PC-9 (cell line): ENCODE data around the gene CADM1. TPM values are rescaled to one million over a fixed set of nuclear protein-coding genes. Genes with fewer than 3 reads are reported as not detected.

ENCODE experiments used
- BruUV-seq: library from RNA; stranded (reverse); fragments of 400-500 nt; replicated peaks from 2 replicates; lab custom pipeline; 2021; lab: Mats Ljungman, UMichigan
- CTCF ChIA-PET: fragments of 300-600 bp; sonication (Branson Sonifier 250); formaldehyde crosslinking; loops from one replicate; lab custom pipeline; 2022; ENCODE audit warnings: antibody characterized with exemption; lab: Charles Lee
- POLR2A ChIA-PET: fragments of 300-600 bp; sonication (Branson Sonifier 250); formaldehyde crosslinking; loops from one replicate; lab custom pipeline; 2022; ENCODE audit warnings: antibody characterized with exemption; ENCODE audit not compliant: unreplicated experiment; lab: Charles Lee
- DNase-seq, 2 experiments: peaks; one replicate each; pipeline versions ENCODE4 v3.0.0 to v3.0.0-alpha.2; 2015 to 2022; ENCODE audit warnings: mixed read lengths in 1 of 2
- H2AFZ ChIP-seq: fragments of 200-600 bp; sonication (generic); 2 replicates; pipeline ENCODE4 v1.8.1; 2017; ENCODE audit warnings: antibody characterized with exemption
- H3F3A ChIP-seq: fragments of 200-600 bp; sonication (generic); 2 replicates; pipeline ENCODE4 v1.8.1; 2017; ENCODE audit warnings: antibody characterized with exemption, mild to moderate bottlenecking, low read depth; ENCODE audit not compliant: insufficient read depth
- H3K27ac ChIP-seq: fragments of 200-600 bp; sonication (generic); 2 replicates; pipeline ENCODE4 v1.6.1; 2016; ENCODE audit warnings: mixed run types
- H3K27me3 ChIP-seq: fragments of 200-600 bp; sonication (generic); 2 replicates; pipeline ENCODE4 v1.6.1; 2016; ENCODE audit warnings: low read depth, mixed run types; ENCODE audit not compliant: insufficient read depth
- H3K36me3 ChIP-seq: fragments of 200-600 bp; sonication (generic); 2 replicates; pipeline ENCODE4 v1.6.1; 2016; ENCODE audit warnings: low read depth, mixed run types
- H3K4me1 ChIP-seq: fragments of 200-600 bp; sonication (generic); replicated peaks from 2 replicates; pipeline ENCODE4 v1.6.1; 2016; ENCODE audit warnings: mixed run types; ENCODE audit not compliant: insufficient read depth
- H3K4me2 ChIP-seq: fragments of 200-600 bp; sonication (generic); 2 replicates; pipeline ENCODE4 v1.6.1; 2017; ENCODE audit warnings: mixed run types
- H3K4me3 ChIP-seq: fragments of 200-600 bp; sonication (generic); 2 replicates; pipeline ENCODE4 v1.6.1; 2016; ENCODE audit warnings: mixed run types
- H3K79me2 ChIP-seq: fragments of 200-600 bp; sonication (generic); 2 replicates; pipeline ENCODE4 v1.6.1; 2017; ENCODE audit warnings: low read depth, mixed run types
- H3K9me2 ChIP-seq: fragments of 200-600 bp; sonication (generic); 2 replicates; pipeline ENCODE4 v1.8.1; 2017; ENCODE audit warnings: mild to moderate bottlenecking; ENCODE audit not compliant: insufficient read depth
- H3K9me3 ChIP-seq: fragments of 200-600 bp; sonication (generic); 2 replicates; pipeline ENCODE4 v1.8.1; 2016; ENCODE audit warnings: low read depth; ENCODE audit not compliant: insufficient read depth
- H4K20me1 ChIP-seq: fragments of 200-600 bp; sonication (generic); 2 replicates; pipeline ENCODE4 v1.8.1; 2017; ENCODE audit not compliant: insufficient read depth
- EZH2 ChIP-seq: fragments of 200-600 bp; sonication (generic); IDR thresholded peaks from 2 replicates; pipeline ENCODE4 v1.8.0; 2017; ENCODE audit warnings: antibody characterized with exemption, low read depth
- intact Hi-C: fragments of 100-400 bp; cut with micrococcal nuclease; formaldehyde crosslinking; loops from one replicate; pipeline ENCODE4 v1.10.0; 2022; ENCODE audit not compliant: unreplicated experiment
- total RNA-seq: library from RNA; stranded (reverse); gene quantifications from 2 replicates; pipeline ENCODE4 v1.2.3, GENCODE V29; 2021
- TF ChIP-seq, protein P1 (sequence below): fragments of 200-600 bp; sonication (generic); conservative IDR thresholded peaks from 2 replicates; pipeline ENCODE4 v1.6.1; 2017; ENCODE audit warnings: mixed run types, antibody characterized with exemption, mild to moderate bottlenecking, moderate library complexity

Gene CADM1
- total RNA-seq, 1 experiment from 2014 or later: not detected

DNA sequence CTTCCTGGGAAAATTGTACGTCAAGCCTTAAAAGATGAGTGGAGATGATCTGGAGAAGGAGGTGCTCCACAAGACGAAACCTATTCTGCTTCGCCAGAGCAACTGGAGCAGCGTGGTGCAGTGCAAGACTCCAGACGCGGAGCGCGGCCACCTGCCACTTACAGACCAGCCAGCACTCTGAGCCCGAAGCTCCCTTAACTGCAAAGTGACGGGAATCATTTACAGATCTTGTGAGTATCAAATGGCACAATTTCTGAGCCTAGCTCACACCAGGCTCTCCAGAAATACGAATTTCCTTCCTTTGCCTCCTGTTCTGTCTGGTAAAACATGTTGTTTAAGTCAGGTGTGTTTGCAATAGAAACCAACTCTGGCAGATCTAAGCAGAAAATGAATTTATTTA is 369.3 kb downstream of the CADM1 start:
- no peak for DNase-seq
- H3K27ac ChIP-seq: no peak overlapping the region
- CTCF ChIA-PET: no interaction called here
- no peaks in the 10 kb centered on the region for H3K9me2 ChIP-seq
- no peak overlapping the region for H3K4me3 ChIP-seq
- no peaks in the 10 kb centered on the region for H3K4me1 ChIP-seq
- no peaks in the 10 kb centered on the region for H3F3A ChIP-seq
- BruUV-seq: no TSS peak
- no peaks in the 10 kb centered on the region for H3K79me2 ChIP-seq
- peaks cover 44% of the 10 kb centered on the region for H3K27me3 ChIP-seq
- POLR2A ChIA-PET: no interaction called here
- no peak overlapping the region for H2AFZ ChIP-seq
- H3K9me3 ChIP-seq: no peaks in the 10 kb centered on the region
- no peak for TF ChIP-seq EZH2
- TF ChIP-seq, protein P1, sequence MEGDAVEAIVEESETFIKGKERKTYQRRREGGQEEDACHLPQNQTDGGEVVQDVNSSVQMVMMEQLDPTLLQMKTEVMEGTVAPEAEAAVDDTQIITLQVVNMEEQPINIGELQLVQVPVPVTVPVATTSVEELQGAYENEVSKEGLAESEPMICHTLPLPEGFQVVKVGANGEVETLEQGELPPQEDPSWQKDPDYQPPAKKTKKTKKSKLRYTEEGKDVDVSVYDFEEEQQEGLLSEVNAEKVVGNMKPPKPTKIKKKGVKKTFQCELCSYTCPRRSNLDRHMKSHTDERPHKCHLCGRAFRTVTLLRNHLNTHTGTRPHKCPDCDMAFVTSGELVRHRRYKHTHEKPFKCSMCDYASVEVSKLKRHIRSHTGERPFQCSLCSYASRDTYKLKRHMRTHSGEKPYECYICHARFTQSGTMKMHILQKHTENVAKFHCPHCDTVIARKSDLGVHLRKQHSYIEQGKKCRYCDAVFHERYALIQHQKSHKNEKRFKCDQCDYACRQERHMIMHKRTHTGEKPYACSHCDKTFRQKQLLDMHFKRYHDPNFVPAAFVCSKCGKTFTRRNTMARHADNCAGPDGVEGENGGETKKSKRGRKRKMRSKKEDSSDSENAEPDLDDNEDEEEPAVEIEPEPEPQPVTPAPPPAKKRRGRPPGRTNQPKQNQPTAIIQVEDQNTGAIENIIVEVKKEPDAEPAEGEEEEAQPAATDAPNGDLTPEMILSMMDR: no peak
- intact Hi-C loops: no loop called here
- H3K36me3 ChIP-seq: no peaks in the 10 kb centered on the region
- 0 out of 2 replicates have a peak, but pooled peaks cover 4% of the 10 kb centered on the region for H4K20me1 ChIP-seq
- no peak overlapping the region for H3K4me2 ChIP-seq

DNA sequence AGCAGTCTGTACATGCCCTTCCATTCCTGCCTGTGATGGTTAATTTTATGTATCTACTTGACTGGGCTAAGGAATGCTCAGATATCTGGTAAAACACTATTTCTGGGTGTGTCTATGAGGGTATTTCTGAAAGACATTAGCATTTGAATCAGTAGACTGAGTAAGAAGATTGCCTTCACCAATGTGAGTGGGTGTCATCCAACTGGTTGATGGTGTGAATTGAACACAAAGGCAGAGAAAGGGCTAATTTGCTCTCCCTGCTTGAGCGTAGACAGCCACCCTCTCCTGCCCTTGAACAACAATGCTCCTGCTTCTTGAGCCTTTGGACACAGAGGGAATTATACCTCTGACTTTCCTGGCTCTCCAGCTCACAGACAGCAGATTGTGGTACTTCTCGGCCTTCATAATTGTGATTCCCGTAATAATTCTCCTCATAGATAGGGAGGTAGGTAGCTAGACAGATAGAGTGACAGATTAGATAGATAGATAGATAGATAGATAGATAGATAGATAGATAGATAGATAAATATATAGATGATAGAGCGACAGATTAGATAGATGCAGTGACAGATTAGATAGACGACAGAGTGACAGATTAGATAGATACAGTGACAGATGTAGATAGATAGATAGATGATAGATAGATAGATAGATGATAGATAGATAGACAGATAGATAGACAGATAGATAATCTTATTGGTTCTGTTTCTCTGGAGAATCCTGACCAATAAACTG is 370.6 kb downstream of the CADM1 start:
- Histone ChIP-seq H3K9me2 (no peaks in the 10 kb centered on the region), H2AFZ (no peak overlapping the region), H3K27ac (no peak overlapping the region), H4K20me1 (0 out of 2 replicates have a peak, but pooled peaks cover 4% of the 10 kb centered on the region), H3K4me2 (no peak overlapping the region), H3K79me2 (no peaks in the 10 kb centered on the region), H3K27me3 (peaks cover 43% of the 10 kb centered on the region), H3K4me1 (no peaks in the 10 kb centered on the region), H3K9me3 (no peaks in the 10 kb centered on the region), H3K4me3 (no peak overlapping the region), H3K36me3 (no peaks in the 10 kb centered on the region), H3F3A (no peaks in the 10 kb centered on the region)
- no TSS peak for BruUV-seq
- CTCF ChIA-PET: no interaction called here
- TF ChIP-seq, protein P1: no peak
- TF ChIP-seq EZH2: no peak
- intact Hi-C loops: no loop called here
- DNase-seq: no peak
- POLR2A ChIA-PET: no interaction called here

DNA sequence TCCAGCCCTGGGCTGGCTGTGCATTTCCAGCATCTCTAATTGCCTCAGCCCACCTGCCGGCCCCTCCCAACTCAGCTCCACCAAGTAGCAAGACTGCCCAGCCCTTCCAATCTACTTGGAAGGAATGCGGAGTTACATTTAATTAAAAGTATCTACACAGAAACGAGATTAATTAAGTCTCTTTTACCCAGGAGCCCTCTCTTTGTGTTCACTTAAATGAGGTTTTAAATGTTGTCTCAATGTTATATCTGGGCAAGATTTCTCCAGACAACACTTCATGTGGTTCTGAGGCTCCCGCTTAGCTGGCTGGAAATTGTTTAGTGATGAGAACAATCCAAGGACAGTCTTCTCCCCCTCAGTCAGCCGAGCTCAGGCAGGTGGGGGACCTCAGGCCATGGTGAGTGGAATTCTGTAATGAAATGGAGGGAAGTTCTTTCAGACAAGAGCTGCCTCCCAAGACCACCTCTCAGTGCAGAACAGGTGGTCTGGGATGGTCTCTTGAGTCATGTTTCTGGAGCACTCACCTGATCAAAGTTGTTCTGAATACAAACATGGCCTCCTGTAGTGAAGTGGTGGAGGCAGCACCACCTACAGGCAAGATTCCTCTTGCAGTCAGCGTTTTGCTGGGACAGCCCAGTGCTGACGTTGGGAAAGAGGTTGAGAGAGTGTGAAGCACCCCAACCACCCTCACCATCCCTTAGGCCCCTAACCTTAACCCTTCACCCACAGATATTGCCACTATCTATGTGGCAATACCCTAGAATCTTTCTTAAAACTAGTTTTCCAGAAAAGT is 371.6 kb downstream of the CADM1 start:
- H3K27me3 ChIP-seq: peaks cover 38% of the 10 kb centered on the region; the same call in 1 of the 2 replicates
- BruUV-seq: no TSS peak
- ChIA-PET POLR2A (no interaction called here), CTCF (no interaction called here)
- no peak overlapping the region for H3K27ac ChIP-seq
- no peaks in the 10 kb centered on the region for H3K36me3 ChIP-seq
- H2AFZ ChIP-seq: no peak overlapping the region
- no peak overlapping the region for H3K4me3 ChIP-seq
- no peak overlapping the region for H3K4me2 ChIP-seq
- no peaks in the 10 kb centered on the region for H3K9me3 ChIP-seq
- H3K79me2 ChIP-seq: no peaks in the 10 kb centered on the region
- 0 out of 2 replicates have a peak, but pooled peaks cover 4% of the 10 kb centered on the region for H4K20me1 ChIP-seq
- TF ChIP-seq, protein P1: no peak; the same call in 1 of the 2 replicates
- TF ChIP-seq EZH2: no peak
- no peak for DNase-seq
- intact Hi-C loops: no loop called here
- H3K9me2 ChIP-seq: no peaks in the 10 kb centered on the region
- no peaks in the 10 kb centered on the region for H3K4me1 ChIP-seq
- no peaks in the 10 kb centered on the region for H3F3A ChIP-seq
